DMS 273 treated with DMSO at 0.1 percent for 48 hours (cell line): ENCODE data around the gene TMEM150C.

Experiments used
- DNase-seq: peaks from one replicate; lab custom pipeline; 2025; lab: John Stamatoyannopoulos, UW

Gene TMEM150C

DNA sequence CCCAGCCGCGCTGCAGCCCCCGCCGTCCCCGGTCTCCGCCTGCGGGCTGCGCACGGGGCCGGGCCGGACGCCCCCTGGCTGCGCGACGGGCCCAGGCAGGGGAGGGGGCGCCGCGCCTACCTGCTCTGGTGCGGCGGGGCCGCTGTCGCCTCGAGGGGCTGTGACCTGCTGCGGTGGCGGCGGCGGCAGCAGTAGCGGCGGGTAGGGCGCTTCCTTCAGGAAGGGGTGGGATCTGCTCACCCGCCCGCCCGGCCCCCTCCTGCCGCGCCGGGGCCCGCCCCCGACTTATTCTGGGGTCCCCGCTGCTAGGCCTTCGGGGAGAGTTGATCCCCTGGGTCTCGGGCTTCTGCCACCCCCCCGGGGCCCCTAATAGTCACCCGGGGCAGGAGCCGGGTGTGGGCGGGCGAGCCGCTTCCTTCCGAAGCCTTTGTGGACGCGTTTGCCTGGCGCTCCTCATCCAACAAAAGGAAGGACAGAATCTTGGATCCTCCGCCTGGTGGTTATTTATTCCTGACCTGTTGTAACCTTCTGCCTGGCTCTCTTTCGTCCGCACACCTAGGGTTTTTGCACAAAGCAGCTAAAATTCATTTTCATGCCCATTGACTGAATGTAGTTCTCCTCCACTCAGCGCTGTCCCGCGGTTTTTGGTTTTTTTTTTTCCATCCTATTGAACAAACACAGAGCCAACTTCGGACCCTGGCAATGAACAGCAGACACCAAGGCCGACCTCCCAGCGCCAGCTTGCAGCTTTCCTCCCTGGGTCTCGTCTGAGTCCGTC, at the start of gene TMEM150C:
Gene TMEM150C, minus strand, starts transcription at position 203 of the 778 bp plus-strand sequence. CDS start 57,331 bp downstream, outside the sequence.
- no peak for DNase-seq

DNA sequence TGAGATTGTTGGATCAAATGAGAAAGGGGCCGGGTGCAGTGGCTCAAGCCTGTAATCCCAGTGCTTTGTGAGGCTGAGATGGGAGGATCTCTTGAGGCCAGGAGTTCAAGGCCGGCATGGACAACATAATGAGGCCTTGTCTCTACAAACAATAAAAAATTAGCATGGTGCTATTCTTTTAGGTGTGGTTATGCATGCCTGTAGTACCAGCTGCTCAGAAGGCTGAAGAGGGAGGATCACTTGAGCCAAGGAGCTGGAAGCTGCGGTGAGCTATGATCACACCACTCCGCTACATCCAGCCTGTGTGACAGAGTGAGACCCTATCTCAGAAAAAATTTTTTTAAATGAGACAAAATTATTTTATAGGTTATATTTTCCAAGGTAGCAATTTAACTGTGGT, 49.7 kb upstream of the TMEM150C start:
- no peak for DNase-seq

DNA sequence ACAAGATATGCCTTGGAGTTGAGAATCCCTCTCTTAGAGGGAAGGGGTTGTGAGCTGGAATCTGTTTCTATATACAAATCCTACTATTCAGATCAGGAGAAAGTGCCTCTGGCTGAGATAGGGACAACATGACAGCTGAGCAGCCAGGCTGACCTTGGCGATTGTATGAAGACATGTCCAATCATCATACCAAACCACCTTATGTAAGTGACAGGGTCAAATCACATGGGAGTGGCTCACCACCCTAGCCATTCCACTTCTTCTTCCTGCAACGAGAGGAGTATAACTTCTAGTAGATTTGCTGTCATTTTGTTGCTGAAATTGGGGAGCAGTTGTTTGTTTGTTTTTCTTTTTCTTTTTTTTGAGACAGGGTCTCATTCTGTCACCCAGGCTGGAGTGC, 48.3 kb upstream of the TMEM150C start:
- DNase-seq = no peak

DNA sequence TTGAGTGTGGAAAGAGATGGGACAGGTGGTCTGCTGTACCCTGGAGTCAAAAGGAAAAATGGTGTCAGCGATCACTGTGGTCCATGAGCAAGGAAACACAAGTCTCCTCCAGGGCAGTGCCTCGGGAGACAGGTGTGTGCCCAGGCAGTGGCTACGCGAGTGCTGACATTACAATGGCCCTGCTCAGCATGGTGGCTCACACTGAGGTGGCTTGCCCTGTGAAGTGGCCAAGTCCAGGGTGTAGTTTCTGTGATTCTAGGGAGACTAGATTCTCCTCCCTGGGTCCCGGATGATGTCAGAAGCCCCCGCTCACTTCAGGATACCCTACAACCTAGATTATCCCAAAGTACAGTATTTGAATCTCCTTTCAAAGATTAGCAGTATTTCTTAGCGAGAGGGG, 44.8 kb upstream of the TMEM150C start:
- DNase-seq = no peak

DNA sequence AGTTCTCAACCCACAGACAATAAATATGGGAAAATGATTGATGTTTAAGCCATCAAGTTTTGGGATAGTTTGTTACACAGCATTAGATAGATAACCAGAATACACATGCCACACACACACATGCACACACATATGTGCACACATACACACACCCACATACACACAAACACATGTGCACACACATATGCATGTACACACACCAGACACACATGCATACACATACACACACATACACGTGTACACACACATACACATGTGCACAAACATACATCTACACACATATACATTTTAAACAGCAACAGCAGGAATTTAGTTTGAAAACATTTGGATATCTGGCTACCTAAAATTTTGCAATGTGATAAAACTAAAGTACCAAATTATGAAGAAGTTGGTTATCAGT, 42.7 kb upstream of the TMEM150C start:
- no peak for DNase-seq

GRCh38 chr4:82601242-82602015, 39.6 kb upstream of the TMEM150C start:
- no peak for DNase-seq

GRCh38 chr4:82599336-82599735, 37.5 kb upstream of the TMEM150C start:
- DNase-seq = no peak

DNA sequence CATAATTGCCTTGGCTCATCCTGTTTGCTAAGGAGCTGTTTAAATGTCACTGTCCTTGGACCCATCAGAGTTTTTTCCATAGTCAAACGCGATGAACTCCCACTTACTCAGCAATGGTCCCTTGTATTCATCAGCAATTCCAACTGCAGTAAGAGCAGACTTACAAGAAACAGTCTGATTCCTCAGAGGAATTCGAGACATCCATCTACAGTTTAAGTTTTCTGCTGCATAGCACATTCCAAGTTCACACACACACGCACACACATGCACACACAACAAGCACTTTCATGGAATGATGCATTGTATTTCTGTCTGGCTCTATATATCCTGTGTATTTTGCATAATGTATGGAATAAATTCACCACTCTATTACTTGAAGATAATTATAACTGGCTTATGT, 32.7 kb upstream of the TMEM150C start:
- DNase-seq = no peak

GRCh38 chr4:82593411-82593810, 31.6 kb upstream of the TMEM150C start:
- DNase-seq = no peak

DNA sequence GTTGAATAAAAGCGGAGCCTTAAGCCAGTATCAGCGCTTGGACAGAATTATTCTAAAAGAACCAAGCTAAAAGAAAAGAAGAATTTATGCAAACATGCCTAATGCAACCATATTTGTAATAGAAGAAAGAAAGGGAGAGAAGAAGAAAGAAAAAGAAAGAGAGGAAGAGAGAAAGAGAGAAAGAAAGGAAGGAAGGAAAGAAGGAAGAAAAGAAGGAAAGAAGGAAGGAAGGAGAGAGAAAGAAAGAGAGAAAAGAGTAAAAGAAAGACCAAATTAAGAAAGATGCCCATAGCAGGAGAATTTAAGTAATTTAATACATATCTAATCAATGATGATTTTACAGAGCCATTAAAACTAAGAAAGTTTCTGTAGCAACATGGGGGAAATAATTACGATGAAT, 30.9 kb upstream of the TMEM150C start:
- DNase-seq = no peak

GRCh38 chr4:82591592-82591991, 29.8 kb upstream of the TMEM150C start:
- DNase-seq = no peak

DNA sequence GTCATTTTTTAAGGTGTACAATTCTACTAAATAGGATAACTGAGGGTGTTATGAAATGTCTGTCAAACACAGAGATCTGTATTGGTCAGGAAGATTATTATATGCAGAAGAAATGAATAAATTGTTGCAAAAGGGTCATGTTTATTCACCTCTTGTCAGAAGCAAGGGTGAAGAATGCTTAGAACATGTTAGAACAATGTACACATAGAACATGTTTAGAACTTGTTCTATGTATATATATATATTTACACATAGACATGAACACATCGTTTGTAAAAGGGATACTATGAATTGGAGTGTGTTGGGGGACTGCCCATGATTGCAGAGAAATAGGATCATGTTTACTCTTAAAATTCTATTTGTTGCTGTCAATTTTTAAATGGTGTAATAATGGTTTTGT, 28.0 kb upstream of the TMEM150C start:
- no peak for DNase-seq

DNA sequence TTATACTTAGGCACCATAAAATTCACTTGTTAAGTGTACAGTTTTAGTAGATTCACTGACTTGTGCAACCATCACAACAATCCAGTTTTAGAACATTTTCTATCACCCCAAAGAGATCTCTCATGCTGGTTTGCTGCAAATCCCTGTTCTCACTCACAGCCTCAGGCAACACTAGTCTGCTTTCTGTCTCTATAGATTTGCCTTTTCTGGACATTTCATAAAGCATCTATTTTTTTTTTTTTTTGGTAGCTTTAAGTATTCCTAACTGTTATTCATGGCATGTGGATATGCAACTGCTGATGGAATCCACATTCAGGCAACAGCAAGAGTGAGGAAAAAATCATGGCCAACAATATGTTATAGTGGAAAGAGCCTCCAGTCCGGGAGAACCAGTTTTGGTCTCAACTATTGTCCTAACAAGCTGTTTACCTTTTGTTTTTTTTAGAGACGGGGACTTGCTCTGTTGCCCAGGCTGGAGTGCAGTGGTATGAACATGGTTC, 27.0 kb upstream of the TMEM150C start:
- DNase-seq = no peak

DNA sequence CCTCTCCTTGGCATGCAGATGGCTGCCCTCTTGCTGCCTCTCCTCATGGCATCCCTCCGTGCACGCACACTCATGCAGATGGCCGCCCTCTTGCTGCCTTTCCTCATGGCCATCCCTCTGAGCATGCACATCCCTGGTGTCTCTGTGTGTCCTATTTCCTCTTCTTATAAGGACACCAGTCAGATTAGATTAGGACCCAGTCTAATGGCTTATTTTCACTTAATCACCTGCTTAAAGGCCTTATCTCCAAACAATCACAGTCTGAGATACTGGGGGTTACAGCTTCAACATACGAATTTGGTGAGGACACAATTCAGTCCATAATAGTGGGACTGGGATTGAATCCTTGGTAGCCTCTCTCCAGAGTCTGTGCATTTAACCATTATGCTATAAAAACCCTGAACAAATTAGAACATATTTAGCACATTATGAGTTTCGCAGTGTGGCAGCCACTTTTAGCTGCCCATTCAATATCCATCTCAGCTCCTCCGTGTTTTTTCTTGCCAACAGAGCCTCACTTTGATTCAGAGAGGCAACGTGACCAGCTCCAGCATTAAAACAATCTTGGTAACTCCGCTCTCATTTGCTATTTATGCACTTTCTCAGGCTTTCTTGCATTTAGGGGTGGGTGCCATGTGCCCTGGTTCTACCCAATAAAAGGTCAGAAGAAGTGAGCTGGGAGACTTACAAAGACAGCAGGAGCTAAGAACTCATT, 26.2 kb upstream of the TMEM150C start:
- no peak for DNase-seq

DNA sequence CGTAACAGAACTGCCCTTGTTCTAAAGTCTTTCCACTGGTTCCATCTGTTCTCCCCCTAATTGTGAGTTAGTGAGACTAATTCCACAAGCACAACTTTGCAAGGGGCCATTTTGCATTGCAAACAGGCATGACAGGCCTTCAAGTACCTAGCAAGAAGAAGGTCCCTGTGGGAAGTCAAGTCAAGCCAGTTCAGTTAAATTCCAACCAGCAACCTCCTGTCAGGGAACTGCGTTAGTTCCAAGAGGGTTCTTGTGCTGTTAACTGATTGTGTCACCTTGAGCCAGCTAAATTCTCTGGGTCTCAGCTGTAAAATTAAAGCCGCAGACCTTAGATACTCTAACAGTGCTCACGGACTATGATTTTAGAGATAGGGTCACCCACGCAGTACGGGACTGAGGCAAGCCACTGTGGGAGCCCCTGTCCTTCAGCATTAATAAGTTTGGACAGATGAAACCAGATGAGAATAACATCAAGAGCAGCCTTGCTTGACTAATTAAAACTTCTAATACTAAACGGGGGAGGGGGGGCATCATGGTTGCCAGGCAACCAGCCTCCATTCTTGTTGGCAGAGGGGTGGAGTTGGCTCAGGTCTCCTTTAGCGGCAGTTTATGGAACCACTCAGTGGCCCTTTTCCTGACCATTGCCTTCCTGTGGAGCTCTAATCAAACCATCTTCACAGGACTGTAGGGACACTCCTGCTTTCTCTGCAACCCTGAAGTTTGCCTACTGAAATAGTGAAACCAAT, 24.1 kb upstream of the TMEM150C start:
- DNase-seq = no peak

GRCh38 chr4:82584931-82585330, 23.1 kb upstream of the TMEM150C start:
- no peak for DNase-seq

DNA sequence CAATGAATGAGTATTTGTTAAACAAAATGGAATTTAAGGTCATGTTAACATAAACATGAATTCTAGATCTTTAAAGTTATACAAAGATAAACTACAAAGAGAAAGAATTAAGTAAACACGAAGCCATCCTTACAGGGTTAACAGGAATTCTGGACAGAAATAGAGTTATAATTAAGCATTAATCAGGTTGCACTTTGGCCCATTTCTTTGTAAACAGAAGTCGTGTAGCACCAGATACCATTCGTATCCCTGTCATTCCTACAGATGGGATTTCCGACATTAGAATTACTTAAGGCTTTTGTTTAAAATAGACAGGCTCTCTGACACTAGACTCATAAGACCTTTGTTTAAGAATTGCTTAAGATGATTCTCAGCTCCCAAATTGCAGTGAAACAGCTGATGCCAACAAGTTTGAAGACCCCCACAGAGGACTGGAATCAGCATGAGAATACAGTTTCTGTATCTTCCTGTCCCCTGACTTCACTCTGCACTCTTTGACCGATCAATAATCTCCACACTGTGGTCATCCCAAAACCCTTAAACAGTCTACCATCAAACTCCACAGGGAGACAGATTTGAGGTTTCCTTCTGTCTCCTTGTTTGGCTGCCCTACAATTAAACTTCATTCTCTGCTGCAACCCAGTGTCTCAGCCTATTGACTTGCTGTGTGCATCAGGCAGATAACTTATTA, 22.3 kb upstream of the TMEM150C start:
- no peak for DNase-seq

- no peak for DNase-seq
These were observed 18.1 kb upstream of the TMEM150C start for GRCh38 chr4:82579932-82580331.

DNA sequence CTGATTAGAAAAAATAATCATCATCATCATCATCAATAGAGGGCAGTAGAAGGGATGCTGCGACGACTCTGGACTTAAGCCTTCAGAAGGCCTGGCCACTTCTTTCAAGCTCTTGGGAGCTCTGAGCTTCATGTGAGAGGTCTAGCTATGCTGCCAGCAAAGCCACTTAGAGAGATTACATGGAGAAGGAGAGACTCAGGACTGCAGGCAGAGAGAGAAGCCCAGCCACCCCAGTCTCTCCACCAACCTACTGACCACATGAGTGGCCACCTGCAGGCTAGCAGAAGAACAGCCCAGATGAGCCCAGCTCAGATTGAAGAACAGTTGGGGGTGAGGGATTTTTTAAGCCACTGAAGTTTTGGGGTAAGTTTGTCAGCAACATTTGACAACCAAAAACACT, 17.1 kb upstream of the TMEM150C start:
- DNase-seq = no peak

- no peak for DNase-seq
These were observed 15.7 kb upstream of the TMEM150C start for GRCh38 chr4:82577451-82577850.

DNA sequence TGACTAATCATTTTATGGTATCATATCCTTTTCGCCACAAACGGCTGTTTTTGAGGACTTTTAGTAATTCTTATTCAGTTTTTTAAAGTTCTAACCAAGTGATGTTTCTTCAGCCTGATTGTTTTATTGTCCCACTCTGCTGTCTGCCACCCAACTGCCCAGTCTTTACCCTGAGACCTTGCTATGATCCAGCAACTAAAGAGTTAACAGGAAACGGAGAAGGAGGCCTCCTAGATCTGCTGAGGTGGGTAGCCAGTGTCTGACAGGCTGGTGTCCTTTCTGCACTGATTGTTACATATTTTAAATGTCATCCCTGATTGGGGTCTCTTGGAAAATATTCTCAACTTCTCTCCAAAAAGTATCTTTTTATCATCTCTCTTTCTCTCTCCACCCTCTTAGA, 7.9 kb upstream of the TMEM150C start:
- DNase-seq = no peak
